ENCODE measurements around the gene CMIP.

The CMIP gene

DNA sequence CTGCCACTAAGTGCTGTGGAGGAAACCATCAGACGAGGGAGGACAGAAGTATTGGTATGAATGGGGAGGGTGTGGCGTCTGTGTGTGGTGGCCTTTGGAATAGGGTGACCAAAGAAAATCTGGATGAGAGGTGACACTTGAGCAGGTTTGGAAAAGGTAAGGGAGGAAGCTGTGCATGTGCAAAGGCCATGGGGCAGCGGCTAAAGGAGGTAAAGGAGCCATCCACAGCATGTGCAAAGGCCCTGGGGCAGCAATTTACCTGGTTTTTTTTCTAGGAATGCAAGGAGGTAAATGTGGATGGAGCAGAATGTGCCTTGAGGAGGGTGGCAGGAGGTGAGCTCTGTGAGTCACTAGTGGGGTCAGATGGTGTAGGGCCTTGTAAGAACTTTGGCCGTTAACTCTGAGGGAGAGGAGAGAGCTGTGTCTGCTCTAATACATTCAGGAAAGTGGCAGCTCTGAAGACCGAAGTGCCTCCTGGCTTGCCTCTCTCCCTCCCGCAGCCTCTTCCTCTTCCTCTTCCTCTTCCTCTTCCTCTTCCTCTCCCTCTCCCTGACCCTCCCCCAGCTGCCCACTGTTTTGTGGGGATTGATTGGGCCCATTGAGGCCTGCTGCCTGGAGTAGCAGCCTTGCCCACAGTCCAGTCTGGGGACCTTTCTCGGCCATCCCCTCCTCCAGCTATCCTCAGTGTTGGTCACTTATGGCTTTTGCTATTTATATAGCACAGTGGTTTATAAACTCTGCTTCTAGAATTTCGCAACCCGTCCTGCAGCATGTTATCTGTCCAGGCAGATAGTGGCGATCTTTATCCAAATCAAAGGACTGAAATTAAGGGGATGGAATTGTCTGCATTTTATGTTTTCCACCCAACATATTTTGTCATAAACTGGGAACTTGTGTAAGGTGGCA, 38.7 kb downstream of the CMIP start:
- no peak overlapping the region for H3K27ac ChIP-seq

DNA sequence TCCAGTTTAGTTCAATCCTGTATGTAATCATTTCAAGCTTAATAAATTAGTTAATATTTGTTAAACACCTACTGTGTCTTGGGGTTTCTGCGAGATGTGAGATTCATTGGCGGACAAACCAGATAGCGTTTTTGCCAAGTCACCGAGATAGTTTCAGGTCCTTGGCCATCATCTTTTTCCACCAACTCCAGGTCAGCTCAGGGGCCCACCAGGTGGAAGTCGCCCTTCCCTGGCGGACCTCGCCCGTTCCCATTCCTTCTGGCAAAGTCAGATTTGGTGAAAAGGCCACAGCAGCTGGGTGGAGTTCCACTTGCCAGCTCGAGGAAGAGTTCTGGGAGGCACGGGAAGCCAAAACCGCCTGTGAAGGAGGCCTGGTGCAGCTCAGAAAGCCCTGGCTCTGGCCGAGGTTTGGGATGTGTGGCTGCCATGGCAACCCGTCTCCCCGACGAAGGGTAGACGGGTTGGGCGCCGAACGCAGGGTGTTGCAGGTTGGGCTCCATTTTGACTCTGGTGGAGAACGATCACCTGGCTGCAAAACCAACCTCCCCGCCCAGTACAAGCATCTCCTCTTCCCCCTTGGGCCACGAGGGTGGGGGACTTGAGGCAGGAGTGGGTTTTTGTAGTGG, 39.5 kb downstream of the CMIP start:
- Histone ChIP-seq H3K27me3 (no peaks in the 10 kb centered on the region), H3K9me3 (no peaks in the 10 kb centered on the region), H3K36me3 (no peaks in the 10 kb centered on the region), H3K27ac (no peak overlapping the region), H3K4me1 (peaks cover 0 to 21% (median 11%) of the 10 kb centered on the region in 4 donors), H3K4me3 (no peak overlapping the region)
- intact Hi-C loops (cut with DNase I; ENCODE audit: low total_unique reads), result no loop called here
- TF ChIP-seq, protein P1, sequence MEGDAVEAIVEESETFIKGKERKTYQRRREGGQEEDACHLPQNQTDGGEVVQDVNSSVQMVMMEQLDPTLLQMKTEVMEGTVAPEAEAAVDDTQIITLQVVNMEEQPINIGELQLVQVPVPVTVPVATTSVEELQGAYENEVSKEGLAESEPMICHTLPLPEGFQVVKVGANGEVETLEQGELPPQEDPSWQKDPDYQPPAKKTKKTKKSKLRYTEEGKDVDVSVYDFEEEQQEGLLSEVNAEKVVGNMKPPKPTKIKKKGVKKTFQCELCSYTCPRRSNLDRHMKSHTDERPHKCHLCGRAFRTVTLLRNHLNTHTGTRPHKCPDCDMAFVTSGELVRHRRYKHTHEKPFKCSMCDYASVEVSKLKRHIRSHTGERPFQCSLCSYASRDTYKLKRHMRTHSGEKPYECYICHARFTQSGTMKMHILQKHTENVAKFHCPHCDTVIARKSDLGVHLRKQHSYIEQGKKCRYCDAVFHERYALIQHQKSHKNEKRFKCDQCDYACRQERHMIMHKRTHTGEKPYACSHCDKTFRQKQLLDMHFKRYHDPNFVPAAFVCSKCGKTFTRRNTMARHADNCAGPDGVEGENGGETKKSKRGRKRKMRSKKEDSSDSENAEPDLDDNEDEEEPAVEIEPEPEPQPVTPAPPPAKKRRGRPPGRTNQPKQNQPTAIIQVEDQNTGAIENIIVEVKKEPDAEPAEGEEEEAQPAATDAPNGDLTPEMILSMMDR (IDR thresholded peaks at IDR 0.05), result no peak
- no peak for DNase-seq

More for the DNA sequence above, 38.7 kb downstream of the CMIP start:
- Histone ChIP-seq H3K36me3 (no peaks in the 10 kb centered on the region), H3K9me3 (no peaks in the 10 kb centered on the region), H3K27me3 (no peaks in the 10 kb centered on the region), H3K4me1 (peaks cover 0 to 21% (median 11%) of the 10 kb centered on the region in 4 donors), H3K4me3 (no peak overlapping the region)
- TF ChIP-seq, protein P1 (IDR thresholded peaks at IDR 0.05), result no peak
- no peak for DNase-seq
- intact Hi-C loops (cut with DNase I; ENCODE audit: low total_unique reads), result no loop called here

- H3K4me1 ChIP-seq, result peaks cover 0 to 26% (median 14%) of the 10 kb centered on the region in 4 donors
- H3K9me3 ChIP-seq, result no peaks in the 10 kb centered on the region
- no peaks in the 10 kb centered on the region for H3K36me3 ChIP-seq
- no peak for DNase-seq
- H3K27me3 ChIP-seq, result no peaks in the 10 kb centered on the region
- TF ChIP-seq, protein P1 (IDR thresholded peaks at IDR 0.05), result no peak
- no peak overlapping the region for H3K4me3 ChIP-seq
- H3K27ac ChIP-seq, result no peak overlapping the region
- intact Hi-C loops (cut with DNase I; ENCODE audit: low total_unique reads), result no loop called here
These were observed 40.5 kb downstream of the CMIP start for GRCh38 chr16:81484908-81485624.

DNA sequence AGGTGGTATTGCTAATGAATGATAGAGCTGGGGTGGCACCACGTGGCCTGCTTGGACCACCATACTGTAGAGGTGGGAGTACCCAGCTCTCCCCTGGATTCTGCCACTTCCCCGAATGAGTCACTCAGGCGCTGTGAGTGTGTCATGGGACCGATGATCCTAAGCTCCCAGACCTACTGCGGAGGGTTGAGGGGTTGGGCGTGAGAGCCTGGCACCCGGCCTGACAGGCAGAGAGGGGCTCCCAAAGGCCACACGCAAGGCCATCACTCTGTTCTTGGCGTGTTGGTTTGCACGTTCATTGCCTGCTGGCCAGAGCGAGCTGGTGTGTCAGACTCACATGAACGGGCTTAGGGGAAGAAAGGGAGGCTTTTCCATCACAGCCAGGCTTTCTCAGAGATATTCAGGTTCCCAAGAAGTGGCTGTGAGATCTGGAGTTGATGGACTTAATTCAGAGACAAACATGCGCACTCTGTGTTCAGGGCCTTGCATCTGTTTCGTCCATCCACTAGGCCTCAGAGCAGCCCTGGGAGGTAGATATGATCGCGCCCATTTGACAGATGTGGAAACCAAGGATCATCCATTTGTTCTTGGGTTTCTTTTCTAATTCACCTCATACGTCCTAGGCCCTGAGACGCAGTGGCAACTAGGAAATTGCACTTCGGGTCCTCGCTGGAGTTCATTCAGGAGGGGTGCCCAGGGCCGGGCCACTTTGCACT, 41.4 kb downstream of the CMIP start:
- TF ChIP-seq, protein P1 (IDR thresholded peaks at IDR 0.05), result no peak
- Histone ChIP-seq H3K4me1 (peaks cover 0 to 26% (median 14%) of the 10 kb centered on the region in 4 donors), H3K27me3 (no peaks in the 10 kb centered on the region), H3K4me3 (no peak overlapping the region), H3K9me3 (no peaks in the 10 kb centered on the region), H3K27ac (peak overlapping the region in 1 of 2 donors; percentile 27), H3K36me3 (no peaks in the 10 kb centered on the region)
- intact Hi-C loops (cut with DNase I; ENCODE audit: low total_unique reads), result no loop called here
- DNase-seq, result peak in 1 of 2 donors; percentile 64

DNA sequence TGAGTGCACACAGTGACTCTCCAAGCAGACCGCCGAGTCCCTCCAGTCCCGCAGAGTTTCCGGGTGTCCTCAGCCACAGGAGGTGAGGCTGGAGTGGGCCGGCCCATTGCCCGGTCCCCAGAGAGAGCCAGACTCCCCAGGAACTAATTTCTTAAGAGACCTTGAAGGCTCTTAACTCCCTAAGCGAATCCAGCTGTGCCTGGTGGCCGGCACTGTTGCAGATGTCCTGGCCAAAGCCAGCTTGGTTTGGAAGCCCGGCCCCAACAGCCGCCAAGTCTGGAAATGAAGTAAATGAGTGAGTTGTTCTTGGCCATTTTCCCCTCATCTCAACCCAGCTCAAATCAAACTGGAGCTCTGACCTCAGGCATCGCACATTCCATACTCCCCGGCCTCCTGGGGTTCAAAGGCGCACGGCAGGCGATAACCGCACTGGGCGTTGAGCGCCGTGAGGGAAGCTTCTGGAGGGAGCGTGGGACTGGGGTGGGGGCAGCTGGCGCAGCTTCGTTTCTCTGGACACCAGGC, 42.0 kb downstream of the CMIP start:
- Histone ChIP-seq H3K4me1 (peaks cover 0 to 26% (median 14%) of the 10 kb centered on the region in 4 donors), H3K4me3 (no peak overlapping the region), H3K36me3 (no peaks in the 10 kb centered on the region), H3K27me3 (no peaks in the 10 kb centered on the region), H3K9me3 (no peaks in the 10 kb centered on the region), H3K27ac (peak overlapping the region in 1 of 2 donors; percentile 27)
- TF ChIP-seq, protein P1 (IDR thresholded peaks at IDR 0.05), result no peak
- DNase-seq, result peak; percentile 73 to 87
- intact Hi-C loops (cut with DNase I; ENCODE audit: low total_unique reads), result no loop called here
